ENCODE results near the gene CFB. TPM values are rescaled to one million over a fixed set of nuclear protein-coding genes. Genes with fewer than 3 reads are reported as not detected.
A peak's percentile ranks its signal among the peaks of the same experiment; 100 is the strongest.

Gene CFB
- total and polyA plus RNA-seq, 2 of the 13 experiments (the other 11 are each of a cell fraction or from before 2014, with no cell fraction given) = 171 to 513 TPM

DNA sequence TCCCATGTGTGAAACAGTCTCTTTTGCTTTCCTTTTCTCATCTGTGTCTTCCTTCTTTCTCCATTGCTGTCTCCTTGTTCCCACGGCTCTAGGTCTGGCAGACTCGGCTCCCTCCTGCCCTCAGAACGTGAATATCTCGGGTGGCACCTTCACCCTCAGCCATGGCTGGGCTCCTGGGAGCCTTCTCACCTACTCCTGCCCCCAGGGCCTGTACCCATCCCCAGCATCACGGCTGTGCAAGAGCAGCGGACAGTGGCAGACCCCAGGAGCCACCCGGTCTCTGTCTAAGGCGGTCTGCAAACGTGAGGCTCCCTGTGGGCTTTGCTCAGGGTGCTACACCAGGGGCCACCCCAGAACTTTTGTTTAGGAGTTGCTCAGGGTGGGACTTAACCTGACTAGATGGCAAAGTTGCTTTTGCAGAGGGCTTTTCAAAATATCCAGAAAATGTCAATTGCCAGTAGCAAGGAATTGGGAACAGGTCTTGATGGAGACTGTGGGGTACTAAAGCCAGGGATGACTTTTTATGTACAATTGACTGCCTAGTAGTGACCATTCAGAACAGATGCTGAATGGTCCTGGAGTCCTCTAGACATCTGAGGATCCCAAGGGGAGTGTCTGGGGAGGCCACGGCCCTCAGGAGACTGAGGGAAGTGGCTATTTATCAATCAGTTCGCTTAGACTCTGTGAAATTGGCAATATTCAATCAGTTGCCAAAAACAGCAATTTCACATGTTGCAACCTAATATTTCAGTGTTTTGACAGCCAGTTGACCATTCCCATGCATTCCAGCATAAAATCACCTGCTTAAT lies 17.8 kb upstream of the CFB start (continued):
- TF ChIP-seq NRL (CRISPR knock-in tag; IDR thresholded peaks at IDR 0.05; ENCODE audit: borderline replicate concordance) (peak; percentile 62; the same call in 1 of the 2 replicates), JUN (CRISPR knock-in tag; IDR thresholded peaks at IDR 0.05) (no peak), ZBTB8A (CRISPR knock-in tag; IDR thresholded peaks at IDR 0.05; ENCODE audit: borderline replicate concordance, low read depth) (no peak), MEIS1 (CRISPR knock-in tag; IDR thresholded peaks at IDR 0.05; ENCODE audit: borderline replicate concordance) (peak; percentile 49; the same call in 1 of the 2 replicates), MLX (CRISPR knock-in tag; IDR thresholded peaks at IDR 0.05) (no peak), SNAPC2 (CRISPR knock-in tag; IDR thresholded peaks at IDR 0.05) (no peak), ZNF660 (CRISPR knock-in tag; IDR thresholded peaks at IDR 0.05; ENCODE audit: borderline replicate concordance, low read depth) (no peak), GATAD1 (CRISPR knock-in tag; IDR thresholded peaks at IDR 0.05) (no peak), KDM5B (CRISPR knock-in tag; IDR thresholded peaks at IDR 0.05; ENCODE audit: borderline replicate concordance) (no peak), ZNF782 (CRISPR knock-in tag; IDR thresholded peaks at IDR 0.05; ENCODE audit: borderline replicate concordance) (0 out of 2 replicates have a peak, but pooled peaks have one; percentile 49), TCF12 (IDR thresholded peaks at IDR 0.05) (no peak), TCF12 (CRISPR knock-in tag; IDR thresholded peaks at IDR 0.05) (no peak; the same call in 1 of the 2 replicates), TBP (CRISPR knock-in tag; IDR thresholded peaks at IDR 0.05) (no peak), ASH2L (IDR thresholded peaks at IDR 0.05; ENCODE audit: insufficient read length, low read depth, low read length) (no peak), ZBTB38 (CRISPR knock-in tag; IDR thresholded peaks at IDR 0.05) (peak; percentile 10; the same call in 1 of the 2 replicates), ZNF569 (CRISPR knock-in tag; IDR thresholded peaks at IDR 0.05; ENCODE audit: borderline replicate concordance) (no peak), ZNF44 (CRISPR knock-in tag; IDR thresholded peaks at IDR 0.05) (peak; percentile 70; the same call in 1 of the 2 replicates), SAFB2 (CRISPR knock-in tag; IDR thresholded peaks at IDR 0.05; ENCODE audit: borderline replicate concordance, low read depth) (0 out of 2 replicates have a peak, but pooled peaks have one; percentile 30), ZNF407 (CRISPR knock-in tag; IDR thresholded peaks at IDR 0.05; ENCODE audit: not compliant biosample characterization) (peak; percentile 53)
- TF ChIP-seq, protein P1, sequence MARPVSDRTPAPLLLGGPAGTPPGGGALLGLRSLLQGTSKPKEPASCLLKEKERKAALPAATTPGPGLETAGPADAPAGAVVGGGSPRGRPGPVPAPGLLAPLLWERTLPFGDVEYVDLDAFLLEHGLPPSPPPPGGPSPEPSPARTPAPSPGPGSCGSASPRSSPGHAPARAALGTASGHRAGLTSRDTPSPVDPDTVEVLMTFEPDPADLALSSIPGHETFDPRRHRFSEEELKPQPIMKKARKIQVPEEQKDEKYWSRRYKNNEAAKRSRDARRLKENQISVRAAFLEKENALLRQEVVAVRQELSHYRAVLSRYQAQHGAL (CRISPR knock-in tag; IDR thresholded peaks at IDR 0.05; ENCODE audit: not compliant biosample characterization) = no peak
